Right forelimb (tissue), 1 donor: Measurements from ENCODE around the gene CWC25.
A peak's percentile ranks its signal among the peaks of the same experiment; 100 is the strongest.

Source experiments
- DNase-seq: peaks from one replicate; pipeline ENCODE4 v3.0.0-alpha.2; 2018

The CWC25 gene

DNA sequence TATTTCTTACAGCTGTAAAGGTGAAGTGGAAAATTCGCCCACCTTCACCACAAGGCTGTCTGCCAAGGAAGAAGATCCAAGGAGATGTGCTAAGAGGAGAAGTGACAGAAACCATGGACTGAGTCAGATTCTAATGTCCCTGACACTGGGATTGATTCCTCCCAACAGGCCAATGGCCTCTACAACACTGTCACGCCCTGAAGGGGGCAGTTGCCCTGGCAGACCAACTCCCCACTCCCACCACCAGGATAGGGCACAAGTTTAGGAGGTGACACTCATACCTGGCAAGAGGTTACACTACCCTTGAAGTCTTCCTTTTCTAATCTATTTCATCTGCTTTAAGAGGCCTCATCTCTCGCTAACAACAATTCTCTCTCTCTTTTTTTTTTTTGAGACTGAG lies 41.9 kb downstream of the CWC25 start:
- DNase-seq = no peak

DNA sequence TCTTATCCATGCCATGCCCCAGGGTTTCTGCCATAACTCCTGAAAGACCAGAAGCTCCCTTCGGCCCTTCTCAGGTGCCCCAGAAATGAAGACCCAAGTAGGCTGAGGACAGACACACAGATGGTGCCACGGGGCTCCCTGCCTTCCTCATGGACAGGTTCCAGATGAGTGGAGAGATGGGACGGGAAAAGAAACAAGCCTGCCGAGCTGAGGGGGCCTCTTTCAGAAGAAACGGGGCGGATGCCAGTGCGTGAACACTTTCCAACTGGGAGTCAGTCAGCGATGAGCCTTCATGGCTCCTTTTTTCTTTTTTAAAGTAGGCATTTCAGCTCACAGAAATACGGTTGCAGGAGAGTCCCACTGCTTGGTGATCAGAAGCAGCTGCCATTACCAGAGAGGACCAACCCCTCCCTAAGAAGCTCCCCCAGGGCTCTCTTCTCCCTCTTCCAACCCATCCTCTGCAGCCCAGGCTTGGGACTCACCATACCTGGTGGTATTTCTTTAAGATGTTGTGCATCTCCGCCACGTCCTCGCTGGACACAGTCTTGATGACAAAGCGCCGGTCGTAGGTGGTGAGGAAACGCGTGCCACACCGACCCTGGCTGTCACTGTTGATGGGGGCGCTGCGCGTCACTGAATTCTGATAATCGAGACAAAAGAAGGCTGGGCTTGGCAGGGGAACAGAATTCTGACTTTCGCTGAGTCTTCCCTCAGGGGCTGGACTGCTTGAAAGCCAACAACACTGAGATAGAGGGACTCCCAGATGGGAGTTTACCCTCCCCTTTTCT lies 45.0 kb downstream of the CWC25 start:
- no peak for DNase-seq

DNA sequence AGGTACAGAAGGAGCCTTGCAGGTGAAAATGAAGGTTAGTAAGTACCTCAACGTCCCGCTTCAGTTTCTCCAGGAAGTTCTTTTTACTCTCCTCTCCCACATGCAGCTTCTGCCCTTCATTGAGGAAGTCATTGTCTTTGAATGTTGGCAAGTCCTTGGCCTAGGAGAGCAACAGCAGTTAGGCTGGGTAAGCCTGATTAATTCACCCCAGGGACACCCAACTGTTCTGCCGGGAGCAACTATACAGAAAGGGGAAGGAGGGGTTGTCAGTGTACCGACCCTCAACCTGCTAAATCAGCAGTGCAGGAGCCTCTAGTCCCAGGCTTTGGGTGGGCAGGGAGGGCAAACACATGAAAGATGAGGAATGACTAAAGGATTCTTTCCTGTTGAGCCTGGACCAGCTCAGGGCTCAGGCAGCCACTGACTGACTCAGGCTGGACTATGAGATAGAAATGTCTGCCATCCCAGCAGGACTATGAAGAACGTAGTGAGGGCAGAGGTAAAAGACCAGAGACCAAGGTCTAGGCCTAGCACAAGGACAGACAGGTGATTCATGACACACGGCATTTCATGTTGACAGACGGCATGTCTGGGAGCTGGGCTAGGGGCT lies 47.4 kb downstream of the CWC25 start:
- no peak for DNase-seq

DNA sequence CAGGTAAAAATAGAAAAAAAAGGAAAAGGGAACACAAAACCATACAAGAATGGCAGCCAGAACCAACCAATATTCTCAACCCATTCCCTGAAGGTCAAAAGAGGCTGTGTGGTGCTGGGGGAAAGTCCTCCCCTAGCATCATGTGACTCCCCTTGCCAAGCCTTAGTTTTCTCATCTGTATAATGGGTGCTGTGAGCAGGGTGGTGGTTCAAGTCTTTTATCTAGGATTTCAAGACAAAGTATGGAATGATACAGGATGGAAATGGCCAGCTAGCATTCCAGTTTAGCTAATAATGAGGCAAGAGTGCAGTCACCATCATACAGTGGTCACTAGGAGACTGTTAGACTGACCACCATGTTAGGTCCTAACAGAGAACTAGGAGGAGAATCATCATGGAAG lies 51.9 kb downstream of the CWC25 start:
- no peak for DNase-seq

DNA sequence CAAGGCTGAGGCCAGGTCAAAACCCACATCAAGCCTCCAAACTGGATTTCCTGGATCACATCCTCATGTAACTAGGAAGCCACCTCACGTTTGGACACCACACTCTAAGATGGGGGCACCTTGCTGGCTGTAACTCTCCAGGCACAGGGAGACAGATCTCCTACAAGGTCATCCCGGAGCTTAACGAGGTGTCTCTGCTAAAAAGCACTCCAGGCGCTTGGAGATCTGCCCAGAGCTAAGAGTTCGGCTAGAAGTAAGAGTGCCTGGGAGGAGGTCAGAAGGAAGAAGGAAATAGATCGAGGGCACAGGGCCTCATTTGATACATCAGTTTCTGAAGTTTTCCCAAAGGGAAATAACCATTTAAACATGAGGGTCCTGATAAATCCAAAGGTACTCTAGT lies 56.7 kb downstream of the CWC25 start:
- no peak for DNase-seq

DNA sequence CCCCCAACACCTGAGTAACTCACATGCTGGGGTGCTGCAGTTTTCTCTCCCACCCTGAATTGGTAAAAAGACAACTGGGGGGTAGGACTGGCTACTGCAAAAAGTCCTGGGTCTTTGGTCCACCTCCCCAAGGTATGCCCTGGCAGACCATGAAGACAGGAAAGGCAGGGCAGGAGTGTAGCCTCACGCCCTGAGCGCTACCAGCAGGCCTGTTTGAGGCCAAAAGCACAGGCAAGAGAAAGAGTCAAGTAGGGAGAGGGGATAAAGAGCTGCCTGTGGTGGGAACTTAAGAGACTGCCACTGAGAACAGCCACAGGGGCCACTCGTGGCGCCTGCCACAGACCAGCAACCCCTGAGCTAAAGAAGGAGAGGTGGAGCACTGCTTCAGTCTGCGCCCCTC lies 58.8 kb downstream of the CWC25 start:
- no peak for DNase-seq

DNA sequence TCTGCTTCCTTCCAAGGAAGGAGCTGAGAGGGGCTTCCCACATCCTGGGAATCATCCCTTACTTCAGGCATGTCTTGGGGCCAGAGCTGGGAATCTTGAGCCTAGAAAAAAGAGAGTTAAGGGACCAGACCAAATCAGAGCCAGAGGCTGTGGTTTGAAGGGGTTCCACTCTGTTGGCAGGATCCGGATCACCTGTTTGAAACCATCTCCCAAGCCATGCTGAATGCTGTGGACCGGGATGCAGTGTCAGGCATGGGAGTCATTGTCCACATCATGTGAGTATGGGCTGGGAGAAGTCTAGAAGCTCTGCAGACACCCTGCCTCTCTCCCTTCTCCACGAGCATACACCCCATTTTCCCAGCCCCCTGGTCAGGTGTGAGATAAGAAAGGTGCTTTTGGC lies 62.9 kb downstream of the CWC25 start:
- no peak for DNase-seq

DNA sequence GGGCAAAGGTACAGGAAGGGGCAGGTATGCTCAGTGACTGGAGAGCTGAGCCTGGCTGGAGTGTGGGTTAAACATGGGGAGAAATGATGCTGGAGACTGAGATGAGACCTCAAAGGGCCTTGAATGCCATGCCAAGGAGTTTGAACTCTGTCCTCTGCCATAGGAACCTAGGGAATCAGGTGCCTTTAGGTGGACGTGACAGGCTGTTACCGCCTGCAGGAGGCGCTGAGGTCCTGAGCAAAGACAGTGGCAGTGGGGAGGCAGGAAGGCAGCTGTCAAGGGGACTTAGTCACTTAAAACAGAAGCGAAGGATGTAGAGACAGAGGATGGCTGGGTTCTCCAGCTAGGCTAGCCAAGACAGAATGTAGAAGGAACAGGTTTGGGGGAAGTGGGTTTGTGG lies 63.5 kb downstream of the CWC25 start:
- no peak for DNase-seq

DNA sequence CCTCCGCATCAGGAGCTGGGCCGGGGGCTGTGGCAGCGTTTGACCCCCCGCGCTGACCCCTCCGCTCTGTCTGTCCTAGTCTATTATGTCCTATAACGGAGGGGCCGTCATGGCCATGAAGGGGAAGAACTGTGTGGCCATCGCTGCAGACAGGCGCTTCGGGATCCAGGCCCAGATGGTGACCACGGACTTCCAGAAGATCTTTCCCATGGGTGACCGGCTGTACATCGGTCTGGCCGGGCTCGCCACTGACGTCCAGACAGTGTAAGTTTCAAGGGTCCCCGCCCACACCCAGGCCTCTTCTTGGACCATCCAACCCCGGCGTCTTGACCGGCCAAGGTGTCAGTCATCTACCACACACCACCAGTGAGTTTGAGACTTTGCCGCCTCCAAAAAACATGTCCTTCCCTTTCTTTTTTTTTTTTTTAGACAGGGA lies 72.0 kb downstream of the CWC25 start:
- DNase-seq = no peak

DNA sequence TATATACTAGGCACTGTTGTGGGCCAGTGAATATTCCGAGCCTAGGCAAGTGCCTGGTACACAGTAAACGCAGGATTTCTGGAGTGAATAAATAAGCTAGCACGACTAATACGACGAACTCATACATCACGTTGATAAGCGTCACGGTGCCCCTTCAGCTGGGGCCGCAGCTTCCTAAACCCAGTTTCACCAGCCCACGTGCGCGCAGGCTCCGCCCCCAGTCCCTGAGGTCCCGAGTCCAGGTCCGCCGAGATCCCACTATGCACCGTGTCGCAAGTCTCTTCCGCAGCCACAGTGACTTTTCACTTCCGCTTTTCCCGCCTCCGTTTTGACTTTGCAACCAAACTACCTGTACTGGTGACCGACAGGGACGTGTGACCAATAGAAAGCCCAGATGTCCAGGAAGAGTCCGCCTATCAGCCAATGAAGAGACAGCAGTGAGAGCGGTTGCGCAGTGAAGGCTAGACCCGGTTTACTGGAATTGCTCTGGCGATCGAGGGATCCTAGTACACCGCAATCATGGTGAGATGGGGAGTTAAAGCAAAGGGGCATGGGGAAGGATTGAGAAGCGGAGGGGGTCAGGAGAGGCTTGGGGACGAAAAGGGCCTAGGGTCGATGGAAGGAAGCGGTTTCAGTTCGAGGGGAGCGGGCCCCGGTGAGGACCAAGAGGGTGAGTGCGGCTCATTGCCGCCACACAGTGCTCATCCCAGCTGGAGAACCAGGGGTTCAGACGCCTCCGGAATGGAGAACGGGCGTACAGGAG lies 72.6 kb downstream of the CWC25 start, which contains the start of gene PSMB3:
Gene PSMB3, plus strand, starts transcription at position 434 of the 763 bp plus-strand sequence. Its CDS starts 86 bp downstream, at position 520.
- peak; percentile 96 for DNase-seq

DNA sequence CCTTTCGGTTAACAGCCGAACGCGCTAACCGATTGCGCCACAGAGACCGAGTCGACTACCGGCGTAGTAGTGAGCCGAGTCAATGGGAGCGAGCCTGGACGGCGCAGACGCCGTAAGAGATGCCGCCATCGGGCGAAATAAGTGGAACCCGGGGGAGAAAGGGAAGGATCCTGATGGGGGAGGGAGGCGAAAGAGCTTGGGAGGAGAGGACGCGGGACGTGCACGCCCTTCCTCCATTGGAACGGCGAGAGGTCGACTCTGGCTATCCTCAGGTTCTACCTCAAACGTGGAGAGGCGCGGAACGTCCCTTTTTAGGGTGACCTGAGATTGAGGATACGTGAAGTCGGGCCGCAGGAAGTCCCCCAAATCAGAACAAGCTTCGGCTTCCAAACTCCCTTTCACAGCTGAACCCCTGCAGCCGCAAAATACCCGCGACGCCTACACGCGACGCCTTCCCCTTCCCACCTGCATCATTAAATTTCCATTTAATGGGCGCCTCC lies 73.3 kb downstream of the CWC25 start:
- peak; percentile 94 for DNase-seq

DNA sequence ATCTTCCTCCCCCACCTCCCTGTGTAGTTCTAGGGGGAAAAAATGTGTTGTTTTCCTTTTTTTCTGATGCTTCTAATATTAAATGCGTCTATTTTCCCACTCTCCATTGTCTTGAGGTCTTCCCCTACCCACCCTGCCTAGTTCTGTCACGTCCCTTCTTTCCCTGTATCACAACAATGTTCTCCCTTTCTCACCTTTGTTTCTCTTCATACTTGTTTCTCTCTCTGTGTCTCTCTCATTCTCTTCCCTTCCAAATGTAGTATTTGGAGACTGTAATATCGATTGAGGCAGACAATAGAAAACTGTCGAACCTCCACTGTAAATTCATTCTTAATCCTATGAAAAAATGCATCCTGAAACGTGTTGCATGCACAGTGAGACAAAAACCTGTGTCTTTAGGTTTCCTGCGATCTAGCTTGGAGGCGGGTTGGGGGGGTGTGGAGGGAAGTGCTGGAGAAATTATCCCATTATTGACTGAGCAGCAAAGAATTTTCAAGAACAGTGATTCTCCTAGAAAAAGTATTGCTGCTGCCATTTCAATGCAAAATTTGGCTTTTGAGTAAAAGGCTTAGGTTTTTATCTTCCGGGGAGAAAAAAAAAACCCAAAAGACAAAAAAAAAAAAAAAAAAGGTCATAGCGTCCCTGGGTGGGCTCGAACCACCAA lies 73.8 kb downstream of the CWC25 start:
- no peak for DNase-seq
